Colon (tissue), 2 donors: ENCODE data around the gene SDK2.
"Not testable (repeated sequence)": the region's sequence is repeated elsewhere in the genome, so short reads cannot be mapped to it uniquely, and the experiment has no call there.

Experiments used
- FAIRE-seq: peaks from 2 replicates; lab custom pipeline; 2012; peaks lifted over from hg19 to GRCh38; lab: Jason Lieb, UNC
- donor health status: control.
- donor health status: control.

SDK2 gene

DNA sequence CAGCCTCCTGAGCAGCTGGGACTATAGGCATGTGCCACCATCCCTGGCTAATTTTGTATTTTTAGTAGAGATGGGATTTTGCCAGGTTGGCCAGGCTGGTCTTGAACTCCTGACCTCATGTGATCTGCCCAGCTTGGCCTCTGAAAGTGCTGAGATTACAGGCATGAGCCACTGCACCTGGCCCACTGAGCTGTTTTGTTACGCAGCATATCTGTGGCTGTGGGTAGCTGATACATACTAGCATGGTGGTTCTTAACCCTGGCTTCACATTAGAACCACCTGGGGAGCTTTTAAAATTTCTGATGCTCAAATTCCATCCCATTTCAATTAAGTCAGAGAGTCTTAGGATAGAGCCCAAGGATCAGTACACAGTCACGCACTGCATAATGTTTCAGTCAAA is 190.8 kb downstream of the SDK2 start:
- not testable (repeated sequence) for FAIRE-seq

DNA sequence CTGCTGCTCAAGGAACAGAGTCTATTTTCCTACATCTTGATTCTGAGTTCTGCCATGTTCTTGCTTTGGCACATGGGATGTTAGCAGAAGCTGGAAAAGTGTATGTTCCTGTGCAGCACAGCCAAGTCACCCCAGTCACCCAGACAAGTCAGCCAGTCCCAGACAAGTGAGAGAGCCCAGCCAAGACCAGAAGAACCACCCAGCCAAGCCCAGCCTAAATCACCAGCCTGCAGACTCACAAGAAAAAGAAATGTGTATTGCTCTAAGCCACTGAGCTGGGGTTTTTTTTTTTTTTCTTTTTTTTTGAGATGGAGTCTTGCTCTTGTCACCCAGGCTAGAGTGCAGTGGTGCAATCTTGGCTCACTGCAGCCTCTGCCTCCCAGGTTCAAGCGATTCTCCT is 191.2 kb downstream of the SDK2 start:
- no peak for FAIRE-seq

DNA sequence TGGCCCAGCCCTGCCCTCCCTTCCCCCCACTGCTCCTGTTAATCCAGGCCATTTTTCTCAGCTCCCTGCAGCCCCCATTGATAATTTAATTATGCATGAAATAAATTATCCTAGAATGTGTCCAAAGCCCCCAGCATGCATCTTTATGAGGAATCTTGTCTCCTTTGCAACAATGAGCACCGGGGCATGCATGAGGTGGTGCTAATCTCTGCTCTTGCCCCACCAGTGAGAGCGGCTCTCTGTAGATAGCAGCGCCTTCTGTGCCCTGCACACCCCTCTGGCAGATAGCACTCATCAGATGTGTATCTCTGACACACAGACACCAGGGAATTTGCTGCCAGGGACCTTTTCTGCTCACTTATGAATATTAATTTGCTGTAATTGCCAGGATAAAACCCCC is 192.2 kb downstream of the SDK2 start:
- FAIRE-seq: no peak

DNA sequence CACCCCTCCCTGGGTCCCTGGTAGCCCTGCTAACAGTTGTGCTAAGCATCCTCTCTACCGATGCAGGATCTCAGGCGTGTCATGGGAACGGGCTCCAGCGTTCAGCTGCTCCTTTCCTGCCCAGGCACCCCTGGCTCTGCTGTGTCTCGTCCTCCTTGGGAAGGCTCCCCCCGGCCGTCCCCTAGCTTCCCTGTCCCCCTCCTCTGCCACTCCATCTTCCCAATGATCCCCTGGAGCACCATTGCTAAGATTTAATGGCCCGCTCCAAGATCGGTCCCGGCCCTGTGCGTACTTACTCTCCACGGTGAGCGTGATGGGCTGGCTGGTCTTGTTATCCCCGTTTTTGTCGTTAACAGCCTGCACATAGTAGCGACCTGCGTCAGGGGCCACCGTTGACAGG is 196.9 kb downstream of the SDK2 start:
- no peak for FAIRE-seq

DNA sequence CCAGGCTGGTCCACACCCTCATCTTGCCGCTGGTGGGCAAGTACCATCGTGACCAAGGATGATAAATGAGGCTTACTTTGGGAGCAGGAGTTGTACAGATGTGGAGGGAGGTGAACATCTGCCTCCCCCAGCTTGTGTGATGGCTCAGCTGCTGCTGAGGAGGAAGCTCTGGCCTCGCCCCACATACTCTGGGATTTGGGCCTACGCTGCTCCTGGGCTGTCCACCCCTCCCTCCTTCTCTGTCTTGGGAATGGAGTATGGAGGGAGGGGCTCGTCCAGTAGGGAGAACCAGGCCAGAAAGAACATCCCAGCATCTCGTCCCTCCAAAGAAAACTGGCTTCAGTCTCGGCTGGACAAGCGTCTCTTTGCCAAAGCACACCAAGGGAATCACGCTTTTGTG is 197.6 kb downstream of the SDK2 start:
- no peak for FAIRE-seq

DNA sequence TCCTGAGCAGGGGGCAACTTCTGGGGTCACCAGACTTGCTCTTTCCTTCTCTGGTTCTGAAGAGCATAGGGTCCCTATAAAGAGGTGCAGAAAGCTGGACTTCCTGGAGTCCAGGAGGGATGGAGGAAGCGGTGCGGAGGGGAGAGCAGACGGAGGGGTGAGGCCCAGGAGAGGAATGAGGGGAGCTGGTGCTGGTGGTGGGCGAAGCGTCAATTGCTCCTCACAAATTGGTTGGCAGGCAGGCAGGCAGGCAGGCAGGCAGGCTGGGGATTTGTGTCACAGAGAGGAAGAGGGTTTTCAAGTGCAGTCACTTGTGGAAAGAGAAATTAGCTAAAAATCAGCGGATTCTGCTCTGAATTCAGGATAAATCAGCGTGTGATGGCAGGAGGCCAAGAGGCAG is 198.8 kb downstream of the SDK2 start:
- FAIRE-seq: no peak

DNA sequence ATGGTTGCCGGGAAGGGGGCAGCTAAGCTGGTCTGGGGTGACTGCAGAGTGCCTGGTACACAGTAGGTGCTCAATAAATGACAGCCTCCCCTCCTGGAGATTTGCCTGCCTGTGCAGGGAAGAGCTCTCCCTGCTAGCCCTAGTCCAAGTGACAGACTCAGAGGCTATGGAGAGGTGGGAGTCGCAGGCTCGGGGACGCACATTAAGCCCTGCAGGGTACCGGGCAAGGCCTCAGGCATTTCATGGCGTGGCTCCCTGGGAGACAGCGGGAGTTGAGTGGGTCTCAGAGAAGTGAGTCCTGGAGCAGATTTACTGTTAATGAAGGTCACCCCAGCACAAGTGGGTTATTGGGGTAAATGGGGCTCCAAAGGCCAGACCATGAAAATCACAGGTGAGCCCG is 200.2 kb downstream of the SDK2 start:
- no peak for FAIRE-seq

DNA sequence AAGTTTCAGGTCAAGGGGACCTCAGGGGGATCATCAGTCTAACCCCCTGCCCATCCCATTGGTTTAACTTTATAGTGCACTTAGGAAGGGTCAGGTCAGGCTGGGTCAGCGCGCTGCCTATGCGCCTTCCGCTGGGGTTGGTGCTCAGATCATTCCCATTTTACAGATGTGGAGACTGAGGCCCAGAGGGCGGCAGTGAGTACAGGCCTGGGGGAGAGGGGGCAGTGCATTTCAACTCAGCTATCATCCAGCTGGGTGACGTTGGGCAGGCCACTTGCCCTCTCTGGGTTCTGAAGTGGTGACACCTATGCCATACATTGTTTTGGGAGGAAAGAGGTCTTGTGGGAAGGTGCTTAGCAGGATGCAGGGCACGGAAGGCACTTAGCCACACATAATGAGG is 204.6 kb downstream of the SDK2 start:
- FAIRE-seq: no peak

DNA sequence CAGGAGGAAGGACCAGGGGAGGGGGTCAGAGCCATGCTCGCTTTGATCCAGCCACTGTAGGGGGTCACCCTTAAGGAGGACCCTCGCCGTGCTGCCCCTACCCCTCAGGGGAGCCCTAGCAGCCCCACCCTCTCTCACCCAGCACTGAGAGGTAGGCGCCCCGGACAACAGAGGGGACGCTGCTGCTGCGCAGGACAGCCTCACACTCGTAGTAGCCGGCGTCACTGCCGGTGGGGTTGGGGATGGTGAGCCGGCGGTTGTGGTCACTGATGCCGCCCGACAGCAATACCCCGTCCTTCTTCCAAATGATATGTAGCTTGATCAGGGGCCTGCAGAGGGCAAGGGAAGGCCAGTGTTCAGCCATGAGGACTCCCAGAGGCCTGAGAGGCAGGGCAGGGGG is 206.4 kb downstream of the SDK2 start:
- no peak for FAIRE-seq

DNA sequence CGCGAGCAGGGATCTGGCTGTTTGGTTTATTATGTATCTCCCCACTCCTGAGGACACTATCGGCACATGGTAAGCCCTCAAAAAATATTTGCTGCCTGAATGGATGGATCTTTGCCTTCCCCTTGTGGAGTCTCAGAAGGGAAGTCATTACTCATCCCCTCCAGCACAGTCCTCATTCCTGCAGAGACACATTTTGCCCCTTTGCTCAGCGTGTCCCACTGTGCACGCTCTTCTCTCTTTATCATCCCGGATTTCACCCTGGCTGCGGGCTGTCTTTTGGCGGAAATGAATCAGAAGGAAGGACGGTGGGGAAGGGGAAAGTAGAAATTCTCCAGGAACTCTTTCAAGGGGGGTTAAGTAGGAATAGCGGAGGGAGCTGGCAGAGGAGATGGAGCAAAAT is 207.3 kb downstream of the SDK2 start:
- FAIRE-seq: no peak

DNA sequence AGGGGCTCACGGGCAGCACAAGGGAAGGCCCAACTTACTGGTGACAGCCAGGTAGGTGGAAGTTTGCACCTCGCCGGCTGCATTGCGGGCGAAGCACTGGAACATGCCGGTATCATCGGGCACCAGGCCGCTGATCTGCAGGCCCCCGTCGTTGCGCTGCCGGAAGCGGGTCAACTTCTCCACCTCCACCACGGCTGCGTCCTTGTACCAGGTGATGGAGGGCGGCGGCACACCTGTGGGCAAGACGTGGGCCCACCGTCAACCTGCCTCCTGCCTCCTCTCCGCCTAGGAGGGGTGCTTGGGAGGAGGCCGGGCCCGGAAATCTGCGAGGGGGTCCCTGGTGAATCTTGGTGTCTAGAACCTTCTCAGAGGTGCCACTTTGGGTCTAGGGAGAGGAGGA is 208.8 kb downstream of the SDK2 start:
- FAIRE-seq: no peak

DNA sequence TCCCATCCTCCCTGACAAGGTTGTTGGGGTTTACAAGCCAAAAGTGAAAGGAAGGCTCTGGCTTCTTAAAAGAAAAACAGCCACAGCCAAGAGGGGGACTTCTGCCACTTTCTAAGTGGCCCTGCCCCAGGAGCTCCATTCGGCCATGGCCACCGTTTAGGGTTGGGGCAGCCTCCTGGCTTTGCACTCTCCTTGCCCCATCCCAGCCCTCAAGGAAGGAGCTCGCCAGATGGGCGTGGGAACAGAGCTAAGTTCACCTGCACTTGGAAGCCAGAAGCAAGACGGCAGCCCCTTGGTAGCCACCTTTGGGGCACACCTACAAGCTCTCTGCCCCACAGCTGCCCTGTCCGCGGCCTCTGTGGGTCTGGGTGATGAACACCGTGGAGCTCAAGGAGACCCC is 210.1 kb downstream of the SDK2 start:
- FAIRE-seq: no peak

DNA sequence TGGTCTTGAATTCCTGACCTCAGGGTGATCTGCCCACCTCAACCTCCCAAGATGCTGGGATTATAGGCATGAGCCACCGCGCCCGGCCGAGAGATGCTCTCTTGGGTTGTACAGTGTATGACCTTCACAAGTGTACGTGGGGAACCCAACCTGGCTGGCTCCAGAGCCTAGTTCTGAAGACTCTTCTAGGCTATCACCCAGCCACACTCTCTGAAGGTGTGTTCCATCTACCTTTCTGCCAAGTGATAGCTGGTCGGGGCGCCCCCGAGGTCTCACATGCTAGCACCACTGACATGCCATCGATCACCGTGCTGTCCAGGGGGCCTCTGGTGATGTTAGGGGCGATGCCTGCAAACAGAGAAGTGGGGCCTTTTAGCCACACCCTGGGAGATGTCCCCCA is 210.7 kb downstream of the SDK2 start:
- no peak for FAIRE-seq

DNA sequence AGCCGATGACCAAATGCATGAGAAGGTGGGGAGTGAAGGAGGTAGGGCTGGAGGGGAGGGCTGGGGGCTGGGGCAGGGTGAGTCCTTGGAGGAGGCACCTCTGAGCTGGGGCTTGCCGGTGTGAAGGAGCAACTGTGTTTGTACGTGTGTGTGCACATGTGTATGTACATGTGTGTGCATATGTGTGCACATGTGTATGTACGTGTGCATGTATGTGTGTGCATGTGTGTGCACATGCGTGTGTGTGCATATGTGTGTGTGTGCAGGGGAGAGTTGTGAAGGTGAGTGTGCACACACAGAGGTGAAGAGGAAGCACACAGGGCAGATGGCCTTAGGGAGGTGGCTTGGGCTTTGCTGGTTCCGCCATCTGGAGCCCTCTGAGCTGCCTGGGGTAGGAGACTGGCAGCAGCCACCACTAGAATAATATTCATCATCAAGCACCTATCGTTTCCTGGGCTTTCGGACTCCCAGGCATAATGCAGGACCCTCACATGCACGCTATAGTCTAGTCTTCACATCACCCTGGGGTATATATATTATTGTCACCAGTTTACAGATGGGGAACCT is 211.5 kb downstream of the SDK2 start:
- no peak for FAIRE-seq

DNA sequence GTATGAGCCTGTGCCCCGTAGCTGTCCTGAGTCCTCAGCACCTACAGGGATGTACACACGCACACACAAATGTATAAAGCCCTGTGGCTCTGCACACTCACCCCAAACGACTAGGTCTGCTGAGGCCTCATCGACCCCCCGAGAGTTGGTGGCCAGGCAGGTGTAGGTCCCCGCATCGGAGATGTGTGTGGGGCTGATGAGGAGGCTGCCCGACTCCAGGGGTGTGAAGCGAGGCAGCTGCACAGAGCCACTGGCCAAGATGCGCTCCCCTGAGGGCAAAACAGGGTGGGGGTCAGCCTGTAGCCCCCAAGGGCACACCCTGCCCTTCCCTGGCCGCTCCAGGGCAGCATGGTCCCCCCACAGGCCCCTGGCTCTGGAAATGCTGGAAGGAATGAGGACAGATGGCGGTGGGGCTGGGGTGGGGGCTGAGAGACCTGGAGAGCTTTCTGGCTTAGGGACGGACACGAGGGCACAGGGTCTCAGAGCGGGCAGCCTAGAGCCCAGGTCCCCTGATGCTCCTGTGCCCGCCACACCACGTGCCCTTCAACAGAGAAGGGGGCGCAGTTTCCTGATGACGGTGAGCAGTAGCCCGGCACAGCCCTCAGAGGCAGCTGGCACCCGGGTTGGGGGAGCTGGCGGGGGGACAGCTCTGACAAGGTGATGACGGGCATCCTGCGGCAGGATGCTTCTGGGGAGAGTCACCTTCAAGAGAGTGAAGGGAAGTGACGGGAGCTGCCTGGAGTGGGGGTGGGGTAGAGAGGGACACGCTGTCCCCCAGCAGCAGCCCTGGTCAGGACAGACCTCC is 212.6 kb downstream of the SDK2 start:
- FAIRE-seq: no peak

DNA sequence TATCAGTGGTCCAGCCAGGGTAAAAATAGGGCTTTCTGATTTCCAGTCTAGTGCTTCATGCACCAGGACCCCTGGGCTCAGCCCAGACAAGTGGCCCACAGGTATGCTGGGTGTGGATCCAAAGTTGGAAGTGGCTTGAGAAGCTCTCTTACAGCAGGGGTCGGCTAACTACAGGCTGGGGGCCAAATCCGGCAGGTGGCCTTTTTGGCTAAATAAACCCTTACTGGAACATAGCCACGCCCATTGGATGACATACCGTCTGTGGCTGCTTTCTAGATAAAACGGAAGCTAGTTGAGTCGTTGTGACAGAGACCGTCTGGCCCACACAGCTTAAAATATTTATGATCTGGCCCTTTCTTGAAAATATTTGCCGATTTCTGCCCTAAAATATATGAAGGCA is 213.4 kb downstream of the SDK2 start:
- FAIRE-seq: no peak

DNA sequence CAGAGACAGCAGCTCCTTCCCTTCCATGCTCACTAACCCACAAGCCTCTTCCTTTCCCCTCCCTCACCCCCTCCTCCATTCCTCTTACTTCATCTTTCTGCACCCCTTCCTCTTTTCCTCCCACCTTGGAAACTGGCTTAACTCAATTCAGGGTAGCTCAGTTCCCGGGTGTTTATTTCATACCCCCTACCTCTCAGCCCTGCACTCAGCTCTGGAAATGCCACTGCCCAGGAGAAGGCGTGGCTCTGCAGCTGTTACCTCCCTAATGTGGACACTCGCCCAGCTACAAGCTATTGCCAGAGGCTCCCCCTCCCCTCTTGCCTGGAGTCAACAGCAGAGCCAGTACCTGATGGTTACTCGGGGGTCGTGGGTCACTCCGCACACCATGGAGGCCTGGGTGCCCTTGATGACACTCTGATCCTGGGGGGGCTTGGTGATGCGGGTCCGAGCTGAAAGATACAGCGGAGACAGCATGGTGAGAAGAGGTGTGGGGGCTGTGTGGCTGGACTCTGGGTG is 214.0 kb downstream of the SDK2 start:
- FAIRE-seq: no peak

DNA sequence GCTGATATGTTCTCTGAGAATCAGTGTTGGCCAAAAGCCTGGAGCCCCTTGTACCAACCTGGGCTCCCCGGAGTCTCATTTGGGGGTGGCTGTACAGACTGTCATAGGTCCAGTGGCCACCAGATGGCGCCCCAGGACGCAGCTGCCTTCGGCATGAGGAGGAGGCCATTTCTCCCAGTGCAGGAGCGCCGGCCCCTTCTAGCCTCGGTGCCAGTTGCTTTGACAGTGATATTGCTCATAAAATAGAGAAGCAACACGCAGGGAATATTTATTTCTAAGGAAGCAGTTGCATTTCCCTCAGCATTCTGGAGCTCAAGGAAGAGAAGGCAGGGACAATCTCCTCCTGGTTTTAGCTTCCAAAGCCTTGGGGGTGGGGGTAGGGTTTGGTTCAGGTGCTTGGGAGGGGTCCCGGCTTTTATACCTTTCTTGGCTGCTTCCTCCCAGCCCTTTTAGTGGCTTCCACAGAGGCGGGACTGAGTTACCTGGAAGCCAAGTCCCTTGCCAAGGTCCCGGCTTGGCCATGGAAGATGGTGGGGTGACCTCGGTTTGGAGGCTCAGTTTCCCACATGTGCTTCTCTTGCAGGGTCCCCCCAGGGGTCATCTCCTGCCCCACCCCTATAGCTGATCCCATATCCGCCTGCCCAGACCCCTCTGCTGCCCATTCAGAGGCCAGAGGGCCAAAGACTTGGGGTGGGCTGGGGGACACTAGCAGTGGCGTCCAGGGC is 214.6 kb downstream of the SDK2 start:
- FAIRE-seq: no peak

DNA sequence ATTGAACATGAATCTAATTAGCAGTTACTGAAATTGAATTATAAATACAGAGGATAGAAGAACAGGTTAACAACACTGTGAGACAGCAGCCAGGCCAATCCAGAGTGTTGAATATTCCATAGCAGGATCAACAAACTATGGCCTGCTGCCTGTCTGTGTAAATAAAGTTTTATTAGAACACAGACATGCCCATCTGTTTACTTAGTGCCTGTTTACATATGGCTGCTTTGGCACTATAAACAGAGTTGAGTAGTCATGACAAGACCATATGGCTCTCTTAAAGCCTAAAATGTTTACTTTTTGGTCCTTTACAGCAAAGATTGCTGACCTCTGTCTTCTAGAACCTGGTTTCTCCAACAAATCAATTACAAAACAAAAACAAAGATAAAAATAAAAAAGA is 217.0 kb downstream of the SDK2 start:
- no peak for FAIRE-seq

DNA sequence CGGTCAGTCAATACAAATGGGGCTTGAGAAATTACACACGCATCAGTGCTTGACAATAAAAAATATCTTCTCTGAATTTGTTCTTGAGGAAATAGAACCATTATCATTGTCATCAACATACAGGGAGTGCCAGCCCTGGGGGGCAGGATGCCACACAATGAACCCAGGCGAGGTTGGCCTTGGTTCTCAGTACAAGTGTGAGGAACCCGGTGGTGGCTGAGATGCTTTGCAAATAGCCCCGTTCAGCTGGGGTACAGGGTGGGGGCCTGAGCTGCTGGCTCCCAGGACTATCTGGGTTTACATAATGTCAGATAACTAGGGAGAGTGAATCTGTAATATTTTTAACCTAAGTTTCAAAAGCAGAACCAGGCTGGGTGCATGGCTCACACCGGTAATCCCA is 219.7 kb downstream of the SDK2 start:
- no peak for FAIRE-seq

DNA sequence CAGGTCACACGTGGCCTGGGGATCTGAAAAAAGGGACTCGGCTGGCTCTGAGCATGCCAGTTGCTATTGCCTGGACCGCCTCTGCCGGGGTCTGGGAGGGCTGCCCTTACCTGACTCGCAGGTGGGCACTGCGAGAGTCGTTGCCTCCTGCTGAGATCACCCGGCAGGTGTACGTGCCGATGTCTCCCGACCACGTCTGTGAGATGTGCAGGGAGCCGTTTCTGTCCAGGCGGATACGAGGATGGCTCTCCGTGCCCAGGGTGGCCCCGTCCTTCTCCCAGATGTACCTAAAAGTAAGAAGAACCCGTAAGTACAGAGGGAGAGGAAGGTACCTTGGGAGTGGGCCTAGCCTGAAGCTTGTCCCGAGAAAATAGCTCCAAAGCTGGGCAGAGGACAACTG is 220.4 kb downstream of the SDK2 start:
- FAIRE-seq: no peak

DNA sequence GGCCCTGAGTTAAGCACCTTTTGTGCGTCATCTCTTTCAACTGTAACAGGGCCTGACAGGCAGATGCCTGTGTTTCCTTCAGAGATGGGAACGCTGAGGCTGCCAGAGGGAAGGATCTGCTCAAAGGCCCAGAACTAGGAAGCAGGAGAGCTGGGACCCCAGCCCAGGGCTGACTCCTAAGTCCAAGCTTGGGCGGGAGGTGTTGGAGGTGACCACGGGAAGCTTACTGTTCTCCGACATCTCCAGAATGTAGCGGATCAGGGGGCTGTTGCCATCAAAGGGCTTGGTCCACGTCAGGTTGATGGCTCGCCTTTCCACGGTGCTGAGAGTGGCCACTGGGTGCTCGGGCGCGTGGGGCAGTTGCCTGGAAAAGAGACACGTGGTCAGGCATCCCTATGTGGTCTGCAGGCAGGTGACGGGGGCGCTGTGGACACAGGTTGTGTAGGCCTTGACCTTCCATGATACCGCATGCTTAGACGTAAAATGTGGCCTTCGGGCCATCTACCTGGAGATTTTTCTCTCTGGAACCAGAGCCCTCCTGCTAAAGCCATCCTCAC is 221.0 kb downstream of the SDK2 start:
- no peak for FAIRE-seq

DNA sequence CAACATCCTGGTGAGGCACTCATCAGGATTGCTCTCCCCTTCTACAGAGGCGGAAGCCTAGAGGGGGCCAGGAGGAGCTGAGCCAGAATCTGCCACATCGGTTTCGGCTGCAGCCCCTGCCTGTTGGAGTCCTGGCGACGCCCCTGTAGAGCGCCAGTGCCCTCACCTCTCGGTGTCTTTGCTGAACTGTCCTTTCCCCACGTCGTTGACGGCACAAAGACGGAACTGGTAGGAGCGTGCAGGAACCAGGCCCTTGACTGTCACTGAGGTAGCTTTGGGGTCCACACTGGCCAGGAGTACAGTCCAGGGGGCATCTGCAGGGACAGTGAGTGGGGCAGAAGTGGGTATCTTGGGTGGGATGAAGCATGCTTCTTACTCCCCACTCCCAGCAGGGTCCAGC is 222.1 kb downstream of the SDK2 start:
- no peak for FAIRE-seq
